CD14-positive monocyte (primary cell): ENCODE data around the gene CTNNA2. TPM values are rescaled to one million over a fixed set of nuclear protein-coding genes. Genes with fewer than 3 reads are reported as not detected.

Experiments
- DNase-seq, 3 donors: peaks; one replicate each; pipeline ENCODE4 v3.0.0-alpha.2; 2011 to 2022
- H2AFZ ChIP-seq: 2 replicates; pipeline ENCODE4 v1.6.0; 2012; ENCODE audit warnings: mild to moderate bottlenecking, low read depth, low read length, inconsistent platforms; ENCODE audit not compliant: insufficient read depth, poor library complexity, severe bottlenecking
- H3K27ac ChIP-seq, 2 donors: 1 replicate in 1 of 2; 2 replicates in 1 of 2; pipeline ENCODE4 v1.5.1; 2012 to 2013; ENCODE audit warnings: low read length in 2 of 2, control low read depth in 1 of 2, inconsistent platforms in 1 of 2, low read depth in 1 of 2, mild to moderate bottlenecking in 1 of 2
- H3K27me3 ChIP-seq, 2 donors: one replicate each; pipeline versions ENCODE4 v1.6.0 to v1.6.1; 2011 to 2013; ENCODE audit warnings: low read length in 2 of 2; ENCODE audit not compliant: control insufficient read depth in 2 of 2, insufficient read depth in 2 of 2
- H3K36me3 ChIP-seq, 2 donors: replicated peaks in 1 of 2; 1 replicate in 1 of 2; 2 replicates in 1 of 2; pipeline versions ENCODE4 v1.5.1 to v1.6.1; 2012 to 2013; ENCODE audit warnings: low read length in 2 of 2, control low read depth in 1 of 2, inconsistent platforms in 1 of 2, mild to moderate bottlenecking in 1 of 2; ENCODE audit not compliant: insufficient read depth in 2 of 2, control insufficient read depth in 1 of 2
- H3K4me1 ChIP-seq, 2 donors: 1 replicate in 1 of 2; 2 replicates in 1 of 2; pipeline versions ENCODE4 v1.5.1 to v1.6.1; 2012 to 2013; ENCODE audit warnings: low read length in 2 of 2, control low read depth in 1 of 2, inconsistent platforms in 1 of 2, mild to moderate bottlenecking in 1 of 2, moderate library complexity in 1 of 2; ENCODE audit not compliant: insufficient read depth in 2 of 2, control insufficient read depth in 1 of 2
- H3K4me2 ChIP-seq: replicated peaks from 2 replicates; pipeline ENCODE3; 2012; ENCODE audit warnings: low read length, moderate library complexity, mild to moderate bottlenecking; ENCODE audit not compliant: poor library complexity, severe bottlenecking; ENCODE audit errors: extremely low read depth
- H3K4me3 ChIP-seq, 3 experiments: fragments of 200-600 bp in 1 of 3; sonication (generic) in 1 of 3; replicated peaks in 1 of 3; 1 replicate in 2 of 3; 2 replicates in 1 of 3; pipeline ENCODE4 v1.5.1; 2011 to 2013; ENCODE audit warnings: low read length in 3 of 3, mild to moderate bottlenecking in 3 of 3, control low read depth in 2 of 3, low read depth in 2 of 3, inconsistent platforms in 1 of 3, moderate library complexity in 1 of 3
- H3K79me2 ChIP-seq: 2 replicates; pipeline ENCODE4 v1.6.0; 2012; ENCODE audit warnings: mild to moderate bottlenecking, control low read depth, inconsistent platforms, low read length, moderate library complexity; ENCODE audit not compliant: insufficient read depth
- H3K9ac ChIP-seq: 2 replicates; pipeline ENCODE4 v1.6.0; 2017; ENCODE audit warnings: low read length, mild to moderate bottlenecking; ENCODE audit not compliant: insufficient read depth, poor library complexity, severe bottlenecking
- H3K9me3 ChIP-seq, 2 donors: replicated peaks in 1 of 2; 1 replicate in 1 of 2; 2 replicates in 1 of 2; pipeline versions ENCODE4 v1.5.1 to v1.6.1; 2012 to 2013; ENCODE audit warnings: low read length in 2 of 2, control low read depth in 1 of 2; ENCODE audit not compliant: control insufficient read depth in 1 of 2, insufficient read depth in 1 of 2
- H4K20me1 ChIP-seq: 2 replicates; pipeline ENCODE4 v1.6.0; 2012; ENCODE audit warnings: mild to moderate bottlenecking, low read length, control low read depth, moderate library complexity; ENCODE audit not compliant: insufficient read depth
- H3K27ac Mint-ChIP-seq, 7 donors: one replicate each; pipeline ENCODE4 v1.8.0; 2020; ENCODE audit warnings: mild to moderate bottlenecking in 7 of 7, mixed read lengths in 7 of 7, moderate library complexity in 6 of 7, inconsistent platforms in 2 of 7
- H3K27me3 Mint-ChIP-seq, 3 donors: one replicate each; pipeline ENCODE4 v1.8.0; 2021 to 2022; ENCODE audit warnings: low read depth in 3 of 3, mild to moderate bottlenecking in 3 of 3, mixed read lengths in 3 of 3, moderate library complexity in 3 of 3, inconsistent platforms in 1 of 3
- H3K36me3 Mint-ChIP-seq, 2 donors: one replicate each; pipeline ENCODE4 v1.8.0; 2020; ENCODE audit warnings: mixed read lengths in 2 of 2, inconsistent platforms in 1 of 2, mild to moderate bottlenecking in 1 of 2
- H3K4me1 Mint-ChIP-seq: one replicate; pipeline ENCODE4 v1.8.0; 2020; ENCODE audit warnings: mild to moderate bottlenecking, mixed read lengths
- H3K4me3 Mint-ChIP-seq, 2 donors: one replicate each; pipeline ENCODE4 v1.8.0; 2020; ENCODE audit warnings: mild to moderate bottlenecking in 2 of 2, mixed read lengths in 2 of 2, moderate library complexity in 1 of 2
- H3K9me3 Mint-ChIP-seq, 7 donors: one replicate each; pipeline ENCODE4 v1.8.0; 2020 to 2022; ENCODE audit warnings: mixed read lengths in 7 of 7, mild to moderate bottlenecking in 6 of 7, moderate library complexity in 6 of 7, inconsistent platforms in 2 of 7
- WGBS: methylation state at CpG from one replicate; pipeline ENCODE4 v1.1.5; 2013; ENCODE audit warnings: missing lambda C conversion rate; ENCODE audit not compliant: insufficient coverage; 5-methylcytosine and 5-hydroxymethylcytosine counted together
- intact Hi-C, 2 donors: fragments of 100-400 bp; cut with micrococcal nuclease; formaldehyde crosslinking; loops; one replicate each; pipeline versions ENCODE4 v1.15.0 to v1.15.1; 2023
- polyA plus RNA-seq, 3 donors: library from polyadenylated mRNA; depleted of rRNA in 1 of 3; unstranded in 2 of 3; stranded (reverse) in 1 of 3; fragments of 300-500 nt in 2 of 3; fragments of >200 nt in 1 of 3; fragmentation: Illumina TruSeq in 2 of 3; gene quantifications; 1 replicate in 2 of 3; 2 replicates in 1 of 3; pipeline ENCODE4 v1.2.3, GENCODE V29; 2012 to 2021
- TF ChIP-seq, protein P1 (sequence below): fragments of 200-600 bp; IDR thresholded peaks from one replicate; pipeline ENCODE4 v1.8.0; 2022; ENCODE audit warnings: antibody characterized with exemption, mild to moderate bottlenecking

Gene CTNNA2
- polyA plus RNA-seq, 3 donors, result not detected

DNA sequence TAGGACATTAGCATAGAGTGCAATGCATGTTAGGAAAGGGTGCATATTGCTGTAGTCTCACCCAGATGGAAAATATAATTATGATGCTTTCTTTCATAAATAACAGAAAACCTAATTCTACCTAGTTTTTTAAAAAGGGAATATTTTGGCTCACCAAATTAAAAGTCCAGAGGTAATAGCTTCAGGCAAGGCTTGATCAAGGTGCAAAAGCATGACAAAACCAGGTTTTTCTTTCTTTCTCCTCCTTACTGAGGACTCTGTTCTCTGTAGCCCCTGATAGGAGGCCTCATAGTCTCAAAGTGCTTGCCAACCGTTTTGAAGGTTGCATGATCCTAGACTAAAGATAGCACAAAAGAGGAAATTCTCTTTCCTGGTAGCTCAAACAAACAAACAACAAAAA, 349.9 kb downstream of the CTNNA2 start:
- no peaks in the 10 kb centered on the region for H4K20me1 ChIP-seq
- H3K36me3 Mint-ChIP-seq, result no peaks in the 10 kb centered on the region
- no peak overlapping the region for H3K4me2 ChIP-seq
- H3K27me3 ChIP-seq, result no peaks in the 10 kb centered on the region
- no peak overlapping the region for H2AFZ ChIP-seq
- no peak overlapping the region for H3K4me3 Mint-ChIP-seq
- H3K9ac ChIP-seq, result no peak overlapping the region
- H3K9me3 Mint-ChIP-seq, result peaks cover 0 to 2% (median 0%) of the 10 kb centered on the region in 7 donors
- H3K27ac Mint-ChIP-seq, result no peak overlapping the region
- intact Hi-C loops, result no loop called here
- H3K4me3 ChIP-seq, result no peak overlapping the region
- H3K79me2 ChIP-seq, result no peaks in the 10 kb centered on the region
- WGBS, result no CpG with 5 or more reads among the region's 1 CpG
- H3K36me3 ChIP-seq, result no peaks in the 10 kb centered on the region
- H3K9me3 ChIP-seq, result no peaks in the 10 kb centered on the region
- TF ChIP-seq, protein P1, sequence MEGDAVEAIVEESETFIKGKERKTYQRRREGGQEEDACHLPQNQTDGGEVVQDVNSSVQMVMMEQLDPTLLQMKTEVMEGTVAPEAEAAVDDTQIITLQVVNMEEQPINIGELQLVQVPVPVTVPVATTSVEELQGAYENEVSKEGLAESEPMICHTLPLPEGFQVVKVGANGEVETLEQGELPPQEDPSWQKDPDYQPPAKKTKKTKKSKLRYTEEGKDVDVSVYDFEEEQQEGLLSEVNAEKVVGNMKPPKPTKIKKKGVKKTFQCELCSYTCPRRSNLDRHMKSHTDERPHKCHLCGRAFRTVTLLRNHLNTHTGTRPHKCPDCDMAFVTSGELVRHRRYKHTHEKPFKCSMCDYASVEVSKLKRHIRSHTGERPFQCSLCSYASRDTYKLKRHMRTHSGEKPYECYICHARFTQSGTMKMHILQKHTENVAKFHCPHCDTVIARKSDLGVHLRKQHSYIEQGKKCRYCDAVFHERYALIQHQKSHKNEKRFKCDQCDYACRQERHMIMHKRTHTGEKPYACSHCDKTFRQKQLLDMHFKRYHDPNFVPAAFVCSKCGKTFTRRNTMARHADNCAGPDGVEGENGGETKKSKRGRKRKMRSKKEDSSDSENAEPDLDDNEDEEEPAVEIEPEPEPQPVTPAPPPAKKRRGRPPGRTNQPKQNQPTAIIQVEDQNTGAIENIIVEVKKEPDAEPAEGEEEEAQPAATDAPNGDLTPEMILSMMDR, result no peak
- no peak overlapping the region for H3K27ac ChIP-seq
- DNase-seq, result no peak
- peaks cover 0 to 6% (median 0%) of the 10 kb centered on the region in 3 donors for H3K27me3 Mint-ChIP-seq
- H3K4me1 Mint-ChIP-seq, result no peaks in the 10 kb centered on the region
- H3K4me1 ChIP-seq, result no peaks in the 10 kb centered on the region

DNA sequence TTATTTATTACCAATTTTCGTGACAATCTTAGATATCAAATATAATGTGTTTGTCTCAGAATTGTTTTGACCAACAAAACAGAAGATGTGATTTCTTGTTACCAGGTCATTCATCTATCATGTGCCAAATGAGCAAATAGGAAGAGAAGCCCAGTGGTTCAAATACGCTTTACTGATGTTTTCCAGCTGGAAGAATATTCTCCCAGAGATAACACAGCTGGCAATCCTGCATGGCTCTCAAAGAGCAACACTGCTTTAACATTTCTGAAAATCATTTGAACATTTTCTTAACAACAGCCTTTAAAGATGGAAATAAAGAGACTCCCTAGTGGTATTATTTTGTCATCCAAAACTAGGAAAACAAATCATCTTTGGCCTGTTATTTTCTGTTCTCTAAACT, 359.8 kb downstream of the CTNNA2 start:
- Histone ChIP-seq H3K9ac (no peak overlapping the region), H4K20me1 (no peaks in the 10 kb centered on the region), H3K79me2 (no peaks in the 10 kb centered on the region), H3K4me3 (no peak overlapping the region), H3K4me1 (no peaks in the 10 kb centered on the region), H3K4me2 (no peak overlapping the region), H3K27ac (no peak overlapping the region), H3K27me3 (no peaks in the 10 kb centered on the region), H3K9me3 (peaks cover 0 to 7% of the 10 kb centered on the region in 2 donors), H3K36me3 (no peaks in the 10 kb centered on the region), H2AFZ (no peak overlapping the region)
- H3K36me3 Mint-ChIP-seq, result no peaks in the 10 kb centered on the region
- no CpG with 5 or more reads among the region's 2 CpGs for WGBS
- no peak overlapping the region for H3K27ac Mint-ChIP-seq
- peaks cover 0 to 2% (median 2%) of the 10 kb centered on the region in 3 donors for H3K27me3 Mint-ChIP-seq
- intact Hi-C loops, result no loop called here
- TF ChIP-seq, protein P1, result no peak
- peaks cover 0 to 8% (median 3%) of the 10 kb centered on the region in 7 donors for H3K9me3 Mint-ChIP-seq
- no peak overlapping the region for H3K4me3 Mint-ChIP-seq
- DNase-seq, result no peak
- H3K4me1 Mint-ChIP-seq, result no peaks in the 10 kb centered on the region
